Kidney epithelial cell (primary cell): ENCODE results near the gene PCDHA7. TPM values are rescaled to one million over a fixed set of nuclear protein-coding genes. Genes with fewer than 3 reads are reported as not detected.

ENCODE experiments used
- DNase-seq: peaks from one replicate; pipeline ENCODE4 v3.0.0-alpha.2; 2010; ENCODE audit warnings: low read depth
- H3K27me3 ChIP-seq: 2 replicates; pipeline ENCODE4 v1.6.0; 2011; ENCODE audit warnings: low read length; ENCODE audit not compliant: control insufficient read depth, insufficient read depth
- H3K36me3 ChIP-seq: 2 replicates; pipeline ENCODE4 v1.5.1; 2011; ENCODE audit warnings: low read length; ENCODE audit not compliant: control insufficient read depth, insufficient read depth
- H3K4me3 ChIP-seq: 2 replicates; pipeline ENCODE4 v1.5.1; 2011; ENCODE audit warnings: low read depth, mild to moderate bottlenecking, control low read depth, low read length
- CTCF ChIP-seq: IDR thresholded peaks from 2 replicates; pipeline ENCODE4 v1.5.1; 2011; ENCODE audit warnings: mild to moderate bottlenecking, moderate library complexity, low read length, control low read depth, inconsistent platforms; ENCODE audit not compliant: insufficient read depth, poor library complexity, severe bottlenecking
- total RNA-seq: library from RNA; depleted of rRNA; stranded (reverse); fragments of >200 nt; gene quantifications from 2 replicates; pipeline ENCODE4 v1.2.3, GENCODE V29; 2015

PCDHA7 gene
- total RNA-seq, 1 donor from 2014 or later, result 0.25 TPM

DNA sequence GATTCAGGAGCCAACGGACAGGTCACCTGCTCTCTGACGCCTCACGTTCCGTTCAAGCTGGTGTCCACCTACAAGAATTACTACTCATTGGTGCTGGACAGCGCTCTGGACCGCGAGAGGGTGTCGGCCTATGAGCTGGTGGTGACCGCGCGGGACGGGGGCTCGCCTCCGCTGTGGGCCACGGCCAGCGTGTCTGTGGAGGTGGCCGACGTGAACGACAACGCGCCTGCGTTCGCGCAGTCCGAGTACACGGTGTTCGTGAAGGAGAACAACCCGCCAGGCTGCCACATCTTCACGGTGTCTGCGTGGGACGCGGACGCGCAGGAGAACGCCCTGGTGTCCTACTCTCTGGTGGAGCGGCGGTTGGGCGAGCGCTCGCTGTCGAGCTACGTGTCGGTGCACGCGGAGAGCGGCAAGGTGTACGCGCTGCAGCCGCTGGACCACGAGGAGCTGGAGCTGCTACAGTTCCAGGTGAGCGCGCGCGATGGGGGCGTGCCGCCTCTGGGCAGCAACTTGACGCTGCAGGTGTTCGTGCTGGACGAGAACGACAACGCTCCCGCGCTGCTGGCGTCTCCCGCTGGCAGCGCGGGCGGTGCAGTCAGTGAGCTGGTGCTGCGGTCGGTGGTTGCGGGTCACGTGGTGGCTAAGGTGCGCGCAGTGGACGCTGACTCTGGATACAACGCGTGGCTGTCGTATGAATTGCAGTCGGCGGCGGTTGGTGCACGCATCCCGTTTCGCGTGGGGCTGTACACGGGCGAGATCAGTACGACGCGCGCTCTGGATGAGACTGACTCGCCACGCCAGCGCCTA is 23.3 kb downstream of the PCDHA7 start:
- H3K4me3 ChIP-seq, result no peak overlapping the region
- H3K27me3 ChIP-seq, result no peaks in the 10 kb centered on the region
- no peak for TF ChIP-seq CTCF
- H3K36me3 ChIP-seq, result no peaks in the 10 kb centered on the region
- no peak for DNase-seq

- no peak for DNase-seq
- Histone ChIP-seq H3K36me3 (no peaks in the 10 kb centered on the region), H3K27me3 (no peaks in the 10 kb centered on the region), H3K4me3 (no peak overlapping the region)
- TF ChIP-seq CTCF, result no peak
These were observed 23.8 kb downstream of the PCDHA7 start for GRCh38 chr5:140857987-140858240.

DNA sequence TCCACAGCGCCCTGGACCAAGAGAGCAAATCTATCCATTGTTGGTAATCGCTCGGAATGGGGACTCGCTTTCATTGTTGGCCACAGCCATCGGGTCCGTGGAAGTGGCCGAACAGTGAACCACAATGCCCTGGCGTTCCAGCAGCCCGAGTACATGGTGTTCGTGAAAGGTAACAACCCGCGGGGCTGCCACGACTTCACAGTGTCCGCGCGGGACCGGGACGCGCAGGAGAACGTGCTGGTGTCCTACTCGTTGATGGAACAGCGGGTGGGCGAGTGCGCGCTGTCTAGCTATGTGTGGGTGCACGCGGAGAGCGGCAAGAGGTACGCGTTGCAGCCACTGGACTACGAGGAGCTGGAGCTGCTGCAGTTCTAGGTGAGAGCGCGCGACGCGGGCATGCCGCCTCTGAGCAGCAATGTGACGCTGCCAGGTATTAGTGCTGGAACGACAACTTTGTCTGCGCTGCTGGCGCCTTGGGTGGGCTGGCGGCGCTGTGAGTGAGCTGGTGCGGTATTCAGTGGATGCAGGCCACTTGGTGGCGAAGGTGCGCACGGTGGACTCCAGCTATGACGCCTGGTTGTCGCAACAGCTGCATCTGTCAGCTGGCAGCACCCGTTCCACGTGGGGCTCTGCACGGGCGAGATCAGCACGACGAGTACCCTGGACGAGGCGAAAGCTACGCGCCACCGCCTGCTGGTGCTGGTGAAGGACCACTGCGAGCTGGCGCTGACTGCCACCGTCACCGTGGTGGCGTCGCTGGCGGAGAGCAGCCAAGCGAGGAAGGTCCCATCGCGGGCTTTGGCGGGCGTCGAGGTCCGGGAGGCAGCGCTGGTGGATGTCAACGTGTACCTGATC is 28.6 kb downstream of the PCDHA7 start:
- no peak for TF ChIP-seq CTCF
- H3K4me3 ChIP-seq, result no peak overlapping the region
- DNase-seq, result no peak
- H3K27me3 ChIP-seq, result no peaks in the 10 kb centered on the region
- H3K36me3 ChIP-seq, result no peaks in the 10 kb centered on the region

GRCh38 chr5:140868721-140869554 is 34.9 kb downstream of the PCDHA7 start, which contains the start of gene PCDHA11:
TSS of gene PCDHA11 (plus strand) at chr5:140868957. CDS start at chr5:140869104, 147 bp downstream.
- no peaks in the 10 kb centered on the region for H3K36me3 ChIP-seq
- H3K4me3 ChIP-seq, result no peak within 1 kb of the TSS
- no peak for DNase-seq
- no peak for TF ChIP-seq CTCF
- peaks cover 3% of the 10 kb centered on the region for H3K27me3 ChIP-seq

DNA sequence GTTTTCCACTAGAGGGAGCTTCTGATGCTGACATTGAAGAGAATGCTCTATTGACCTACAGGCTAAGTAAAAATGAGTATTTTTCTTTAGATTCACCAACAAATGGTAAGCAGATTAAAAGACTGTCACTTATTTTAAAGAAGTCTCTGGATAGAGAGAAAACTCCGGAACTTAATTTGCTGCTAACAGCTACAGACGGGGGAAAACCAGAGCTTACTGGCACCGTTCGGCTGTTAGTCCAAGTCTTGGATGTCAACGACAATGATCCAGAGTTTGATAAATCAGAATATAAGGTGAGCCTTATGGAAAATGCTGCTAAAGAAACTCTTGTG is 35.5 kb downstream of the PCDHA7 start:
- peaks cover 3% of the 10 kb centered on the region for H3K27me3 ChIP-seq
- no peaks in the 10 kb centered on the region for H3K36me3 ChIP-seq
- H3K4me3 ChIP-seq, result no peak overlapping the region
- no peak for TF ChIP-seq CTCF
- no peak for DNase-seq
